Spleen (tissue), 7 donors: Measurements from ENCODE around the gene NTMT2.

Source experiments
- POLR2A ChIP-seq, 3 donors: fragments of 450-650 bp; IDR thresholded peaks; one replicate each; pipeline ENCODE4 v1.5.1; 2017; ENCODE audit warnings: antibody characterized with exemption in 3 of 3, mild to moderate bottlenecking in 1 of 3
- POLR2AphosphoS5 ChIP-seq, 3 donors: sonication (generic); formaldehyde crosslinking; IDR thresholded peaks; one replicate each; pipeline ENCODE4 v1.5.1; 2017; ENCODE audit warnings: antibody characterized with exemption in 3 of 3
- TF ChIP-seq, protein P1 (sequence below), 11 experiments: fragments of 200-600 bp in 7 of 11; fragments of 450-650 bp in 4 of 11; sonication (generic) in 4 of 11; IDR thresholded peaks in 8 of 11; conservative IDR thresholded peaks in 3 of 11; 1 replicate in 7 of 11; 2 replicates in 4 of 11; pipeline versions ENCODE4 v1.4.0 to v1.8.0; 2016 to 2021; ENCODE audit warnings: antibody characterized with exemption in 11 of 11, inconsistent platforms in 4 of 11, mild to moderate bottlenecking in 1 of 11
- donor health status: DM: no; HTN: no; CAD: no; lungs with moderate emphysema.
- donor health status: DM: no; HTN: no; CAD: no.
- donor health status: DM: no; HTN: no; CAD: no.

DNA sequence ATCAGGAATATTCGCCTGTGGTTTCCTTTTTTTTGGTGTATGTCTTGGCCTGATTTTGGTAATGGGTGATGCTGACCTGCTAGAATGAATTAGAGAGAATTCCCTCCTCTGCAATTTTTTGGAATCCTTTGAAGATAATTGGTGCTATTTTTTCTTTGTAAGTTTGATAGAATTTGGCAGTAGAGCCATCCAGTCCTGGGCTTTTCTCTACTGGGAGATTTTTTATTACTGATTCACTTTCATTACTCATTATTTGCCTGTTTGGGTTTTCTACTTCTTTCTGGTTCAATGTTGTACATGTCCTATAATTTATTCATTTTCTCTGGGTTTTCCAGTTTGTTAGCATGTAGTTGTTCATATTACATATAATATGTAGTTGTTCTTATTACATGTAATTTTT, 48.7 kb downstream of the NTMT2 start:
- TF ChIP-seq, protein P1, sequence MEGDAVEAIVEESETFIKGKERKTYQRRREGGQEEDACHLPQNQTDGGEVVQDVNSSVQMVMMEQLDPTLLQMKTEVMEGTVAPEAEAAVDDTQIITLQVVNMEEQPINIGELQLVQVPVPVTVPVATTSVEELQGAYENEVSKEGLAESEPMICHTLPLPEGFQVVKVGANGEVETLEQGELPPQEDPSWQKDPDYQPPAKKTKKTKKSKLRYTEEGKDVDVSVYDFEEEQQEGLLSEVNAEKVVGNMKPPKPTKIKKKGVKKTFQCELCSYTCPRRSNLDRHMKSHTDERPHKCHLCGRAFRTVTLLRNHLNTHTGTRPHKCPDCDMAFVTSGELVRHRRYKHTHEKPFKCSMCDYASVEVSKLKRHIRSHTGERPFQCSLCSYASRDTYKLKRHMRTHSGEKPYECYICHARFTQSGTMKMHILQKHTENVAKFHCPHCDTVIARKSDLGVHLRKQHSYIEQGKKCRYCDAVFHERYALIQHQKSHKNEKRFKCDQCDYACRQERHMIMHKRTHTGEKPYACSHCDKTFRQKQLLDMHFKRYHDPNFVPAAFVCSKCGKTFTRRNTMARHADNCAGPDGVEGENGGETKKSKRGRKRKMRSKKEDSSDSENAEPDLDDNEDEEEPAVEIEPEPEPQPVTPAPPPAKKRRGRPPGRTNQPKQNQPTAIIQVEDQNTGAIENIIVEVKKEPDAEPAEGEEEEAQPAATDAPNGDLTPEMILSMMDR (IDR thresholded peaks at IDR 0.05 in 8 of 11, conservative IDR thresholded peaks at IDR 0.05 in 3 of 11) = no peak
- TF ChIP-seq POLR2AphosphoS5 (IDR thresholded peaks at IDR 0.05) (no peak), POLR2A (IDR thresholded peaks at IDR 0.05) (no peak)
